ENCODE data around the gene KLF6. TPM values are rescaled to one million over a fixed set of nuclear protein-coding genes. Genes with fewer than 3 reads are reported as not detected.

The KLF6 gene
- total and polyA plus RNA-seq, 9 of the 15 experiments (the other 6 are each of a cell fraction or from before 2014, with no cell fraction given), result 3.2 to 23.9 (median 8.0) TPM

DNA sequence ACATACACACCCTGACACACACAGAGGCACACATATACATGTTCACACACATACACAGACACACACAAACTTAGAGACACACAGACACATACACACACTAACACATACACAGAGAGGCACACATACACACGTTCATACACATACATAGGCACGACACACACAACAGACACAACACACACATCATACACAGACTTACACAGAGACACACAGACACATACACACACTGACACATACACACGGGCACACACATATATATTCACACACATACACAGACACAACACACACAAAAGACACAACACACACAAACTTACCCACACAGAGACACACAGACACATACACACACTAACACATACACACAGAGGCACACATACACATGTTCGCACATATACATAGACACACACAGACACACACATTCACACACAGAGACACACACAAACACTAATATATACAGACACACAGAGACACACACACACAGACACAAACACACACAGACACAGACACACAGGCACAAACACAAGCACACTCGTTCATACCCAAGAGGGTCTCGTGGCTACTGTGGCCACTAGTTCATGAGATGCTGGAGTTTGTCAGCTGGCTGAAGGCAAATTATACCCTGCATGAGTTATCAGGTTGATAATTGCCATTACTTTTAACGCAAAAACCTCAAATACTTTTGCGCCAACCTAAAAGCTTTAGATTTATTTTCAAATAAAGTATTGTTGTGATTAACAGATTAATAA is 17.7 kb upstream of the KLF6 start (continued):
- TF ChIP-seq, protein P1, sequence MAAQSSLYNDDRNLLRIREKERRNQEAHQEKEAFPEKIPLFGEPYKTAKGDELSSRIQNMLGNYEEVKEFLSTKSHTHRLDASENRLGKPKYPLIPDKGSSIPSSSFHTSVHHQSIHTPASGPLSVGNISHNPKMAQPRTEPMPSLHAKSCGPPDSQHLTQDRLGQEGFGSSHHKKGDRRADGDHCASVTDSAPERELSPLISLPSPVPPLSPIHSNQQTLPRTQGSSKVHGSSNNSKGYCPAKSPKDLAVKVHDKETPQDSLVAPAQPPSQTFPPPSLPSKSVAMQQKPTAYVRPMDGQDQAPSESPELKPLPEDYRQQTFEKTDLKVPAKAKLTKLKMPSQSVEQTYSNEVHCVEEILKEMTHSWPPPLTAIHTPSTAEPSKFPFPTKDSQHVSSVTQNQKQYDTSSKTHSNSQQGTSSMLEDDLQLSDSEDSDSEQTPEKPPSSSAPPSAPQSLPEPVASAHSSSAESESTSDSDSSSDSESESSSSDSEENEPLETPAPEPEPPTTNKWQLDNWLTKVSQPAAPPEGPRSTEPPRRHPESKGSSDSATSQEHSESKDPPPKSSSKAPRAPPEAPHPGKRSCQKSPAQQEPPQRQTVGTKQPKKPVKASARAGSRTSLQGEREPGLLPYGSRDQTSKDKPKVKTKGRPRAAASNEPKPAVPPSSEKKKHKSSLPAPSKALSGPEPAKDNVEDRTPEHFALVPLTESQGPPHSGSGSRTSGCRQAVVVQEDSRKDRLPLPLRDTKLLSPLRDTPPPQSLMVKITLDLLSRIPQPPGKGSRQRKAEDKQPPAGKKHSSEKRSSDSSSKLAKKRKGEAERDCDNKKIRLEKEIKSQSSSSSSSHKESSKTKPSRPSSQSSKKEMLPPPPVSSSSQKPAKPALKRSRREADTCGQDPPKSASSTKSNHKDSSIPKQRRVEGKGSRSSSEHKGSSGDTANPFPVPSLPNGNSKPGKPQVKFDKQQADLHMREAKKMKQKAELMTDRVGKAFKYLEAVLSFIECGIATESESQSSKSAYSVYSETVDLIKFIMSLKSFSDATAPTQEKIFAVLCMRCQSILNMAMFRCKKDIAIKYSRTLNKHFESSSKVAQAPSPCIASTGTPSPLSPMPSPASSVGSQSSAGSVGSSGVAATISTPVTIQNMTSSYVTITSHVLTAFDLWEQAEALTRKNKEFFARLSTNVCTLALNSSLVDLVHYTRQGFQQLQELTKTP (IDR thresholded peaks at IDR 0.05; ENCODE audit: low read depth in 1 of 2, partially characterized antibody in 2 of 2), result no peak
- TF ChIP-seq ZNF79 (CRISPR knock-in tag; IDR thresholded peaks at IDR 0.05; ENCODE audit: low read depth) (no peak), MCM7 (IDR thresholded peaks at IDR 0.05) (peak in 1 of 2 experiments; percentile 42; a peak in 1 of 4 replicates), PRMT5 (CRISPR knock-in tag; IDR thresholded peaks at IDR 0.05) (no peak), SMARCA5 (IDR thresholded peaks at IDR 0.05) (peak; percentile 90), PCBP1 (IDR thresholded peaks at IDR 0.05; ENCODE audit: low read depth, low read length, poor library complexity, severe bottlenecking) (no peak), ZKSCAN1 (IDR thresholded peaks at IDR 0.05; ENCODE audit: low read depth, low read length) (no peak), CSDE1 (IDR thresholded peaks at IDR 0.05) (peak; percentile 15 to 78; a peak in 2 of 4 replicates), ARHGAP35 (IDR thresholded peaks at IDR 0.05; ENCODE audit: partially characterized antibody) (peak; percentile 73), MYBL2 (IDR thresholded peaks at IDR 0.05; ENCODE audit: low read depth) (peak; percentile 35; the same call in 1 of the 2 replicates), MYBL2 (CRISPR knock-in tag; IDR thresholded peaks at IDR 0.05; ENCODE audit: borderline replicate concordance) (no peak), ELF2 (CRISPR knock-in tag; IDR thresholded peaks at IDR 0.05) (no peak), POLR2A (conservative IDR thresholded peaks at IDR 0.05) (no peak), TRIM24 (IDR thresholded peaks at IDR 0.05) (peak; percentile 73 to 77; a peak in 3 of 4 replicates), FOXA3 (CRISPR knock-in tag; conservative IDR thresholded peaks at IDR 0.05 in 1 of 2, IDR thresholded peaks at IDR 0.05 in 1 of 2) (peak in 1 of 2 experiments; percentile 38; a peak in 1 of 4 replicates), NFRKB (IDR thresholded peaks at IDR 0.05; ENCODE audit: low read depth) (peak; percentile 60; the same call in 1 of the 2 replicates), POLR2H (tag; IDR thresholded peaks at IDR 0.05; ENCODE audit: low read depth) (no peak), NCOA4 (IDR thresholded peaks at IDR 0.05; ENCODE audit: partially characterized antibody) (peak; percentile 65)
- TF ChIP-seq, protein P2, sequence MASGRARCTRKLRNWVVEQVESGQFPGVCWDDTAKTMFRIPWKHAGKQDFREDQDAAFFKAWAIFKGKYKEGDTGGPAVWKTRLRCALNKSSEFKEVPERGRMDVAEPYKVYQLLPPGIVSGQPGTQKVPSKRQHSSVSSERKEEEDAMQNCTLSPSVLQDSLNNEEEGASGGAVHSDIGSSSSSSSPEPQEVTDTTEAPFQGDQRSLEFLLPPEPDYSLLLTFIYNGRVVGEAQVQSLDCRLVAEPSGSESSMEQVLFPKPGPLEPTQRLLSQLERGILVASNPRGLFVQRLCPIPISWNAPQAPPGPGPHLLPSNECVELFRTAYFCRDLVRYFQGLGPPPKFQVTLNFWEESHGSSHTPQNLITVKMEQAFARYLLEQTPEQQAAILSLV (tag; IDR thresholded peaks at IDR 0.05), result peak; percentile 45; the same call in 1 of the 2 replicates
- TF ChIP-seq, protein P3, sequence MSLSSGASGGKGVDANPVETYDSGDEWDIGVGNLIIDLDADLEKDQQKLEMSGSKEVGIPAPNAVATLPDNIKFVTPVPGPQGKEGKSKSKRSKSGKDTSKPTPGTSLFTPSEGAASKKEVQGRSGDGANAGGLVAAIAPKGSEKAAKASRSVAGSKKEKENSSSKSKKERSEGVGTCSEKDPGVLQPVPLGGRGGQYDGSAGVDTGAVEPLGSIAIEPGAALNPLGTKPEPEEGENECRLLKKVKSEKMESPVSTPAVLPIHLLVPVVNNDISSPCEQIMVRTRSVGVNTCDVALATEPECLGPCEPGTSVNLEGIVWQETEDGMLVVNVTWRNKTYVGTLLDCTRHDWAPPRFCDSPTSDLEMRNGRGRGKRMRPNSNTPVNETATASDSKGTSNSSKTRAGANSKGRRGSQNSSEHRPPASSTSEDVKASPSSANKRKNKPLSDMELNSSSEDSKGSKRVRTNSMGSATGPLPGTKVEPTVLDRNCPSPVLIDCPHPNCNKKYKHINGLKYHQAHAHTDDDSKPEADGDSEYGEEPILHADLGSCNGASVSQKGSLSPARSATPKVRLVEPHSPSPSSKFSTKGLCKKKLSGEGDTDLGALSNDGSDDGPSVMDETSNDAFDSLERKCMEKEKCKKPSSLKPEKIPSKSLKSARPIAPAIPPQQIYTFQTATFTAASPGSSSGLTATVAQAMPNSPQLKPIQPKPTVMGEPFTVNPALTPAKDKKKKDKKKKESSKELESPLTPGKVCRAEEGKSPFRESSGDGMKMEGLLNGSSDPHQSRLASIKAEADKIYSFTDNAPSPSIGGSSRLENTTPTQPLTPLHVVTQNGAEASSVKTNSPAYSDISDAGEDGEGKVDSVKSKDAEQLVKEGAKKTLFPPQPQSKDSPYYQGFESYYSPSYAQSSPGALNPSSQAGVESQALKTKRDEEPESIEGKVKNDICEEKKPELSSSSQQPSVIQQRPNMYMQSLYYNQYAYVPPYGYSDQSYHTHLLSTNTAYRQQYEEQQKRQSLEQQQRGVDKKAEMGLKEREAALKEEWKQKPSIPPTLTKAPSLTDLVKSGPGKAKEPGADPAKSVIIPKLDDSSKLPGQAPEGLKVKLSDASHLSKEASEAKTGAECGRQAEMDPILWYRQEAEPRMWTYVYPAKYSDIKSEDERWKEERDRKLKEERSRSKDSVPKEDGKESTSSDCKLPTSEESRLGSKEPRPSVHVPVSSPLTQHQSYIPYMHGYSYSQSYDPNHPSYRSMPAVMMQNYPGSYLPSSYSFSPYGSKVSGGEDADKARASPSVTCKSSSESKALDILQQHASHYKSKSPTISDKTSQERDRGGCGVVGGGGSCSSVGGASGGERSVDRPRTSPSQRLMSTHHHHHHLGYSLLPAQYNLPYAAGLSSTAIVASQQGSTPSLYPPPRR (CRISPR knock-in tag; IDR thresholded peaks at IDR 0.05; ENCODE audit: borderline replicate concordance), result no peak

Data from K562 (cell line).